Body of pancreas (tissue), 4 donors: ENCODE data around the gene EML4.

Experiments used
- CTCF ChIP-seq, 7 experiments: fragments of 450-650 bp in 4 of 7; fragments of 200-600 bp in 3 of 7; sonication (generic) in 3 of 7; IDR thresholded peaks; one replicate each; pipeline ENCODE4 v1.5.1; 2016 to 2019; ENCODE audit warnings: antibody characterized with exemption in 7 of 7
- POLR2A ChIP-seq, 3 donors: fragments of 450-650 bp; IDR thresholded peaks; one replicate each; pipeline ENCODE4 v1.6.1; 2016; ENCODE audit warnings: antibody characterized with exemption in 3 of 3, mild to moderate bottlenecking in 2 of 3

GRCh38 chr2:42164046-42164445 lies 5.1 kb upstream of the EML4 start:
- TF ChIP-seq CTCF (IDR thresholded peaks at IDR 0.05) = no peak
- no peak for TF ChIP-seq POLR2A (IDR thresholded peaks at IDR 0.05)
